Breast epithelium (tissue), 4 donors: ENCODE data around the gene GMCL1. TPM values are rescaled to one million over a fixed set of nuclear protein-coding genes. Genes with fewer than 3 reads are reported as not detected.

ENCODE experiments used
- DNase-seq, 2 donors: peaks; one replicate each; pipeline ENCODE4 v3.0.0-alpha.2; 2019; ENCODE audit warnings: low spot score in 2 of 2
- H3K27ac ChIP-seq, 2 donors: fragments of 200-600 bp; sonication (generic) in 1 of 2; one replicate each; pipeline ENCODE4 v1.5.1; 2016 to 2019; ENCODE audit warnings: mild to moderate bottlenecking in 1 of 2
- H3K27me3 ChIP-seq, 2 donors: fragments of 200-600 bp; sonication (generic) in 1 of 2; one replicate each; pipeline versions ENCODE4 v1.5.1 to v1.6.0; 2017 to 2019; ENCODE audit warnings: control low read depth in 1 of 2, mild to moderate bottlenecking in 1 of 2
- H3K36me3 ChIP-seq: fragments of 200-600 bp; one replicate; pipeline ENCODE4 v1.5.1; 2019
- H3K4me1 ChIP-seq, 2 donors: fragments of 200-600 bp; sonication (generic); one replicate each; pipeline ENCODE4 v1.5.1; 2016 to 2019; ENCODE audit warnings: control low read depth in 1 of 2
- H3K4me3 ChIP-seq, 3 donors: fragments of 200-600 bp; sonication (generic); 1 replicate in 2 of 3; 2 replicates in 1 of 3; pipeline ENCODE4 v1.5.1; 2016 to 2019; ENCODE audit warnings: mild to moderate bottlenecking in 3 of 3, moderate library complexity in 2 of 3
- H3K9me3 ChIP-seq, 2 donors: fragments of 200-600 bp; sonication (generic) in 1 of 2; one replicate each; pipeline ENCODE4 v1.5.1; 2016 to 2019; ENCODE audit warnings: control low read depth in 1 of 2
- POLR2A ChIP-seq: fragments of 450-650 bp; IDR thresholded peaks from one replicate; pipeline ENCODE4 v1.6.1; 2016; ENCODE audit warnings: antibody characterized with exemption, mild to moderate bottlenecking, moderate library complexity
- POLR2AphosphoS5 ChIP-seq, 3 donors: sonication (generic); formaldehyde crosslinking; IDR thresholded peaks; one replicate each; pipeline ENCODE4 v1.6.1; 2017; ENCODE audit warnings: antibody characterized with exemption in 3 of 3
- intact Hi-C: fragments of 100-400 bp; cut with DNase I; formaldehyde crosslinking; loops from one replicate; pipeline ENCODE4 v1.15.1; 2023; ENCODE audit warnings: low total_unique reads
- total RNA-seq, 3 donors: library from RNA; depleted of rRNA; stranded (reverse); fragments of >200 nt; gene quantifications; one replicate each; pipeline ENCODE4 v1.1.0, GENCODE V29; 2016
- TF ChIP-seq, protein P1 (sequence below), 3 donors: fragments of 450-650 bp; IDR thresholded peaks; one replicate each; pipeline ENCODE4 v1.5.1; 2016 to 2017; ENCODE audit warnings: antibody characterized with exemption in 3 of 3, mild to moderate bottlenecking in 3 of 3, moderate library complexity in 3 of 3

The GMCL1 gene
- total RNA-seq, 3 donors from 2014 or later: 14.2 to 24.4 (median 18.4) TPM

DNA sequence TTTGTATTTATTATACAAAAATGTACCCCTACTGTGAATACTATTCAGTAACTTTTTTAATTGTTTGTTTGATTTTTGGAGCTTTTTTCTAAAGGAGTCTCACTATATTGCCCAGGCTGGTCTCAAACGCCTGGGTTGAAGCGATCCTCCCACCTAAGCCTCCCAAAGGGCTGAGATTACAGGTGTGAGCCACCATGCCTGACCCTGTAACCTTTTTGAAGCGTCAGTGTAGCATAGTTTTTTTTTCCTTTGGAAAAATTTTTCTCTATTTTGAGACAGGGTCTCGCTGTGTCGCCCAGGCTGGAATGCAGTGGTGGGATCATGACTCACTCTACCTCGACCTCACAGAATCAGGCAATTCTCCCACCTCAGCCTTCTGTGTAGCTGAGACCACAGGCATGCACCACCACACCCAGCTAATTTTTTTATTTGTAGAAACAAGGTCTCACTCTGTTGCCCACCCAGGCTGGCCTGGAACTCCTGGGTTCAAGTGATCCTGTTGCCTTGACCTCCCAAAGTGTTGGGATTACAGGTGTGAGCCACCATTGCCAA lies 2.0 kb downstream of the GMCL1 start:
- Histone ChIP-seq H3K36me3 (no peaks in the 10 kb centered on the region), H3K4me3 (peak overlapping the region in 2 of 3 donors; percentile 86 to 94), H3K27me3 (no peaks in the 10 kb centered on the region), H3K9me3 (no peaks in the 10 kb centered on the region), H3K4me1 (no peaks in the 10 kb centered on the region), H3K27ac (no peak overlapping the region)
- DNase-seq: no peak
- TF ChIP-seq POLR2AphosphoS5 (IDR thresholded peaks at IDR 0.05) (no peak), POLR2A (no peak)
- TF ChIP-seq, protein P1, sequence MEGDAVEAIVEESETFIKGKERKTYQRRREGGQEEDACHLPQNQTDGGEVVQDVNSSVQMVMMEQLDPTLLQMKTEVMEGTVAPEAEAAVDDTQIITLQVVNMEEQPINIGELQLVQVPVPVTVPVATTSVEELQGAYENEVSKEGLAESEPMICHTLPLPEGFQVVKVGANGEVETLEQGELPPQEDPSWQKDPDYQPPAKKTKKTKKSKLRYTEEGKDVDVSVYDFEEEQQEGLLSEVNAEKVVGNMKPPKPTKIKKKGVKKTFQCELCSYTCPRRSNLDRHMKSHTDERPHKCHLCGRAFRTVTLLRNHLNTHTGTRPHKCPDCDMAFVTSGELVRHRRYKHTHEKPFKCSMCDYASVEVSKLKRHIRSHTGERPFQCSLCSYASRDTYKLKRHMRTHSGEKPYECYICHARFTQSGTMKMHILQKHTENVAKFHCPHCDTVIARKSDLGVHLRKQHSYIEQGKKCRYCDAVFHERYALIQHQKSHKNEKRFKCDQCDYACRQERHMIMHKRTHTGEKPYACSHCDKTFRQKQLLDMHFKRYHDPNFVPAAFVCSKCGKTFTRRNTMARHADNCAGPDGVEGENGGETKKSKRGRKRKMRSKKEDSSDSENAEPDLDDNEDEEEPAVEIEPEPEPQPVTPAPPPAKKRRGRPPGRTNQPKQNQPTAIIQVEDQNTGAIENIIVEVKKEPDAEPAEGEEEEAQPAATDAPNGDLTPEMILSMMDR (IDR thresholded peaks at IDR 0.05): no peak
- intact Hi-C loops: no loop called here

DNA sequence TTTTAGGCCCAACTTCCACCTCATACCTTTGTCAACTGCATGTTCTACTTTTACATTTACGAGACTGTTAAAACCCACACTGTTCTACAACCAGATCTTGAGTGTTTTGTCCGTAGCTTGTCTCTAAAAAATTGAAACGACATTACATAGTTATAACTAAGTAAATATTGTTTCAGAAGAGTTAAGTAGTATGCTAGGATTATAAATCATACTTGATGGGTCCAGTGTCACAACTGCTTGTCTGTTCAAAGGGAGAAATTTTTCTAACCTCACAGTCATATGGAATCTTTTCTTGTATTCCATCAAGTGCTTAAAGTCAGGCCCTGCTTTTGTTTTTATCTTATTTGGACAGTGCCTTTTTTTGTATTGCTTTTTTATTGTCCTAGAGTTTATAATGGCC lies 4.3 kb downstream of the GMCL1 start:
- Histone ChIP-seq H3K27ac (no peak overlapping the region), H3K4me1 (no peaks in the 10 kb centered on the region), H3K27me3 (no peaks in the 10 kb centered on the region), H3K9me3 (no peaks in the 10 kb centered on the region), H3K4me3 (no peak overlapping the region), H3K36me3 (no peaks in the 10 kb centered on the region)
- intact Hi-C loops: no loop called here
- TF ChIP-seq, protein P1 (IDR thresholded peaks at IDR 0.05): no peak
- TF ChIP-seq POLR2AphosphoS5 (IDR thresholded peaks at IDR 0.05) (no peak), POLR2A (no peak)
- no peak for DNase-seq

DNA sequence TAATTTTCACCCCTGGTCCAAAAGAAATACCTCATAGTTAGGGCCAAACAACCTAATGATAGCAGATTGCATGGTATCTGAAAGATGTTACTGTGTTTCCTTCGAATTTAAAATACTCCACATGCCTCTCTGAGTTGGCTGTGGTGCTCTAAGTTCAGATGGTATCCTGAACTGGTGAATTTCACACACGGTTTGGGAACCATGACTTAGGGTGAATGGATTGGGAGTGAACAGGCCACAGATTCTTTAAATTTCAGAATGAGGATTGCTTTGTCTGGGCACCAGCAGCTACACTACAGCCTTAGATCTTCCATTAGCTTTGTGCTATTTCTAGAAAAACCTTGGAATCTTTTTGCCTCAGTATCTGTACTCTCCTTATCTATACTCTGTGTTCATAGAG lies 6.2 kb downstream of the GMCL1 start:
- H3K4me3 ChIP-seq: no peak overlapping the region
- TF ChIP-seq POLR2A: no peak
- TF ChIP-seq, protein P1 (IDR thresholded peaks at IDR 0.05): no peak
- TF ChIP-seq POLR2AphosphoS5 (IDR thresholded peaks at IDR 0.05): no peak
- H3K9me3 ChIP-seq: no peaks in the 10 kb centered on the region
- no peaks in the 10 kb centered on the region for H3K27me3 ChIP-seq
- H3K27ac ChIP-seq: no peak overlapping the region
- no peak for DNase-seq
- no peaks in the 10 kb centered on the region for H3K36me3 ChIP-seq
- H3K4me1 ChIP-seq: no peaks in the 10 kb centered on the region
- intact Hi-C loops: no loop called here

DNA sequence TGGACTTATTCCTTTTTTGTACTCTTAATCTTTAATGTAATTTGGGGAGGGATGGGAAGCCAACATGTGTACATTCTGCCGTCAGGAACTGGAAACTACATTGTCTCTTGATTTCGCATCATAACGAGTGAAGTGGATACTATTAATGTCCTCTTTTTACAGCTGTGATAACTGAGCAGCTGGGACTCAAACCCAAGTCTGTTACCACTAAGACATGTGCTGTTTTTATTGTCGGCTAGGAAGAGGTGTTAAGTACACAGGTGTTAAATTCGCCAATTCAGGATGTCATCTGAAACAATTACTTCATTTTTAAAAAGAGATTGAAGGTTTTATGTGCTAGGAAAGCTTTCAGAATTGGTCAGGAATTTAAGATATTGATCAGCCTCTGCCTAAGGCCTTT lies 6.9 kb downstream of the GMCL1 start:
- H3K27me3 ChIP-seq: no peaks in the 10 kb centered on the region
- H3K4me1 ChIP-seq: no peaks in the 10 kb centered on the region
- H3K9me3 ChIP-seq: no peaks in the 10 kb centered on the region
- DNase-seq: no peak
- no peak overlapping the region for H3K4me3 ChIP-seq
- intact Hi-C loops: no loop called here
- no peak overlapping the region for H3K27ac ChIP-seq
- no peaks in the 10 kb centered on the region for H3K36me3 ChIP-seq
- TF ChIP-seq POLR2AphosphoS5 (IDR thresholded peaks at IDR 0.05) (no peak), POLR2A (no peak)
- TF ChIP-seq, protein P1 (IDR thresholded peaks at IDR 0.05): no peak

DNA sequence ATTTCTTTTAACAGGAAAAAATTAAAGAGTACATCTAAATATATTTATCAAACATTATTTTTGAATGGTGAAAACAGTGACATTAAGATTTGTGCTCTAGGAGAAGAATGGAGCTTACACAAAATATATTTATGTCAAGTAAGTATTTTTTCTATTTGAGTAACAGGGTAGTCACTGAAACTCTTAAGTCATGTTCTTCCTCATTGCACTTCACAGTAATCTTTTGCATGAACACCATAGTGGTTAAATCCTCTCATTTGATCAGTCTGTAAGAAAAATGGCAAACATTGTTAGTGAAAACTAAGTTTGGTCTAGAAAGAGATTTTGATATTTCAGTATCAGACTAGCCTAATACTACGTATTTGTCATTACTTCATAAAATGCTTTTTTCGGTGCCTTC lies 8.1 kb downstream of the GMCL1 start:
- intact Hi-C loops: no loop called here
- Histone ChIP-seq H3K27me3 (no peaks in the 10 kb centered on the region), H3K4me3 (no peak overlapping the region), H3K9me3 (no peaks in the 10 kb centered on the region), H3K4me1 (no peaks in the 10 kb centered on the region), H3K36me3 (no peaks in the 10 kb centered on the region), H3K27ac (no peak overlapping the region)
- TF ChIP-seq POLR2A: no peak
- TF ChIP-seq, protein P1 (IDR thresholded peaks at IDR 0.05): no peak
- no peak for TF ChIP-seq POLR2AphosphoS5 (IDR thresholded peaks at IDR 0.05)
- DNase-seq: no peak
